NCI-H2227 (cell line): ENCODE results near the gene TSC22D2.

Experiments used
- DNase-seq: peaks from one replicate; lab custom pipeline; 2025; ENCODE audit not compliant: unreplicated experiment; lab: John Stamatoyannopoulos, UW

The TSC22D2 gene

GRCh38 chr3:150408221-150409124 is at the start of gene TSC22D2:
TSC22D2 (plus strand) TSS chr3:150408298; CDS start chr3:150409351, 1,053 bp downstream.
- DNase-seq: peak; percentile 94

DNA sequence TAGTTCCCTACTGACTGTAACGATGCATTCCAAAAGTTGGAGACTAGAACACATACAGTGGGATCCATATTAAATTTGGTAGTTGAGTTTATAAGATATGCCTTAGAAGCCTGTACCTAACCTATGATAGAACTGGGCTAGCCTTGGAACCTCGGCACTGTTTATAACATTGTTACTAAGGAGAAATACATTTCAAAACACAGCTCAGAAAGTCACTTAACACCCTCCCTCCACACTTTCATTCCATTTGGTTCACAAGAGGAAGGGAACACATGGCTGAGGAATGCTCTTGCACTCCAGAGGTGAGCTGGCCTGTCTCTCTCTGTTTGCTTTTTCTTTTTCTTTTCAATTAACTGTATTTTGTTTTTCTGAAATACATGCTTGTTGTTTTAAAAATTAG is 48.7 kb upstream of the TSC22D2 start:
- no peak for DNase-seq

- DNase-seq: no peak
Measured at GRCh38 chr3:150360966-150361365, 47.1 kb upstream of the TSC22D2 start.

DNA sequence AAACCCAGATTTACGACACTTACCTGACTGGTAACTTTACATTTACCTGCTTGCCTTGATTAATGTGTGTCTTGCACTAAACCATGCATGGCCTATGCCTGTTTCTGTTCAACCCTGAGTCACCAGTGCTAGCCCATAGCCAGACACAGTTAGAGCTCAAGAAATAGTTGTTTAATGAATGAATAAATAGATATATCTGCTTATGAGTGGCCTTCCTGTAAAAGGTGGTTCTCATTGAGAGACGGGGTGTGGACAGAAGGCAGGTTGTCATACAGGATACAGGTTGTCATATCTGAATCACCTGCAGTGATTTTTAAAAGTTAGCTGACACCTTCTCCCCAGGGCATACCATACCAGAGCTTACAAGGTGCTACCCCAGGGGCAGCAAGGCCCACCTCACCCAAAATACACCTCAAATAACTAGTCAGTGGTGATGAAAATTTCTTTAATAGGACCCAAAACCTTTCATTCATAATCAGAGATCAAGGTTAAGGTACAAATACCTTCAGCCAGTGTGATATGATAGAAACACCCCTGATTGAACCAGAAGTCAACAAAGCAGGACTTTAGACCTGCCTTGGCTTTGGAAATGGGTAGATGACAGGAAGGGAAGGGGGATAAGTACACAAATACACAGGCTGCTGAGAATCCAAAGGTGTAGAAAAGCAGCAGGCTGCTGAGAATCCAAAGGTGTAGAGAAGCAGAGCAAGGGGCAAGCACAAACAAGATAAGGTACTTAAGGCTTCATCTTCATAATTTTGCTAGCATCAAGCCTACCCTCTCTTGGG is 45.4 kb upstream of the TSC22D2 start:
- DNase-seq: no peak

DNA sequence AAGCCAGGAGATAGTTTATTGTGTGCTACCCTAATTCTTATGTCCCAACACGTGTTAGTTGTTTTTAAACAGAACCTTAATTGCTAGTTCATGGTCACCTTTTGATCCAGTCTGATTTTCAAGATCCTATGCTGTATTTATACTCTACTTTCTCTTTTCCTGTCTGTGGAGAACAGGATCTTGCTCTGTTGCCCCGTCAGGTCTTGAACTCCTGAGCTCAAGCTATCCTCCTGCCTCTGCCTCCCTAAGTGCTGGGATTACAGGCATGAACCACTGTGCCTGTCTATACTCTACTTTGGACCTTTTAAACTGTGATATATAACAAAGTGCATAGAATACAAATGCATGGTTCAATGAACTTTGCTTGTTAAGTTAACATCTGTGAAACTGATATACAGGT is 44.7 kb upstream of the TSC22D2 start:
- DNase-seq: no peak

- DNase-seq: no peak
Measured at GRCh38 chr3:150365132-150365604, 42.9 kb upstream of the TSC22D2 start.

DNA sequence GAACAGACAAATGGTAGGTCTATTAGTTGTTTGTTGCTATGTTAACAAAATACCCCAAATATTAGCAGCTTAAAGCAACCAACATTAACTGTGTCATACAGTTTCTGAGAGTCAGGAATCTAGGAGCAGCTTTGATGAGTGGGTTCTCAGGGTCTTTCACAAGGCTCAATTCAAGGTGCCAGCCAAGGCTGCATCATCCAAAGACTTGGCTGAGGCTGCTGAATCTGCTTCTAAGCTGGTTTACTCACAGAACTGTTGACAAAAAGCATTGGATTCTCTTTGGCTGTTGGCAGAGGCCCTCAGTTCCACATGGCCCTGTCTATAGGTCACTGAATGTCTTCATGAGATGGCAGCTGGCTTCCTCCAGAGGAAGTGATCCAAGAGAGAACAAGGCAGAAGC is 40.3 kb upstream of the TSC22D2 start:
- no peak for DNase-seq

DNA sequence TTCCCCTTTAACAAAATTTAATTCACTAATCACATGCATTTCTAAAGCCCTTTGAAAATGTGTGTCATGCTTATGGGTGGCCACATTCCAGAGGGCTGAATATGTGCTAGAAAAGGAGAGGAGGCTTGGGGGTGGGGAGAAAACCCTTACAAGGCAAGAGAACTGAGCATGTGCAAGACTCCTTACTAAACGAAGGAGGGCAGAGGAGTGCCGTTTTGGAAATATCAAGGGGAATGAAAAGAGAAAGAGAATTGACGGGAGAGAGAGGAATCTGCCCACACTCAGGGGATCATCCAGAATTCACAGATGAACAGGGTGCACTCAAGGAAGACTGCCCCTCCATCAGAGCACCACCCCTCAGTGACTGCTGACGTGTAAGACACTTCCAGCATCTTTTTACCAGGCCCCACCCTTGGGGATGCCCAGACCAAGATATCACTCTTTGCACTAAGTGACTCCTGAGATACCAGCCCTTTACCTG is 37.9 kb upstream of the TSC22D2 start:
- peak; percentile 34 for DNase-seq

- no peak for DNase-seq
Measured at GRCh38 chr3:150370999-150371398, 37.1 kb upstream of the TSC22D2 start.

GRCh38 chr3:150371741-150372254 is 36.3 kb upstream of the TSC22D2 start:
- DNase-seq: peak; percentile 6

- DNase-seq: no peak
Measured at GRCh38 chr3:150372320-150372719, 35.8 kb upstream of the TSC22D2 start.

- no peak for DNase-seq
Measured at GRCh38 chr3:150372722-150373121, 35.4 kb upstream of the TSC22D2 start.

DNA sequence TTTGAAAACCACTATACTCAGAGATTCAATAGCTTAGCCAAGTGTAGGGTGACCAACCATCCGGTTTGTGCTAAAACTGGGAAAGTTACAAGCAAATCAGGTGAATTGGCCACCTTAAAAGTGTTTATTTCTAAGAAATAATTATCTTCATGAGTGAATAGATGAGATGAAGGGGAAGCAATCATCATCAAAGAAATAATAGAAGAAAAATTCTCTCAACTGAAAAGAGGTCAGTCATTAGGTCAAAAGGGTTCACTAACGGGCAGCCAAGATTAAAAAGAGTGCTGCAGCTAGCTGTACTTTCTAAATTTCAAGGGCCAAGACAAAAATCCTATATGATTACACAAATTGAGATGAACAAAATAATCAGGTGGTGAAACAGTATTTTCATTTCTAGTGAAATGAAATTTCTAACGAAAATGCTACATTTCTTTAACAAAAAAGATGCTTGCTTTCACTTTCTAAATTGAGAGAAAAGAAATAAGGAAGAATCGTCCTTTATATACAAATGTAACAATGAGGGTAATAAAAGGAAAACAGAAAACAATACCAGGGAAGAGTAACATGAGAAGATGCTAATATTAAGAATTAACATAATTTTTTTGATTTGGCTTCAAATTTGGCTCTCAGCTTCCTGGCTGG is 34.7 kb upstream of the TSC22D2 start:
- no peak for DNase-seq

DNA sequence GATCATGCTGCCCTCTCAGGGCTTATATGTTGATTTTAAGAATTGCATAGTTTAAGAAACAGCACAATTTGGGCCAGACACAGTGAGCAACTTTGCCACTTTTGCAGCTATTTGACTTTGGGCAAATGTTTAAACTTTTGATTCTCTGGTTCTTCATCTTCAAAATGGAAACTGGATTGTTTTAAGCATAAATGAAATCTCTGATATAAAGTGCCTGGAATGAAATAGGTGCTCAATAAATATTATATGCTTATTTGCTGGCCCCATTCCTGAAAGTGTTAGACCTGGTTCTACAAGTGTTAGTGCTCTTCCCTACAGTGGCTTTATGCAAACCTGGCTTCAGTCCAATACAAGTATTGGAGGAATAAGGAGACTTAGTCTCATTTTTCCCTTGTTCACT is 33.1 kb upstream of the TSC22D2 start:
- no peak for DNase-seq

- no peak for DNase-seq
Measured at GRCh38 chr3:150376001-150376848, 31.9 kb upstream of the TSC22D2 start.

GRCh38 chr3:150377601-150378300 is 30.3 kb upstream of the TSC22D2 start:
- no peak for DNase-seq

DNA sequence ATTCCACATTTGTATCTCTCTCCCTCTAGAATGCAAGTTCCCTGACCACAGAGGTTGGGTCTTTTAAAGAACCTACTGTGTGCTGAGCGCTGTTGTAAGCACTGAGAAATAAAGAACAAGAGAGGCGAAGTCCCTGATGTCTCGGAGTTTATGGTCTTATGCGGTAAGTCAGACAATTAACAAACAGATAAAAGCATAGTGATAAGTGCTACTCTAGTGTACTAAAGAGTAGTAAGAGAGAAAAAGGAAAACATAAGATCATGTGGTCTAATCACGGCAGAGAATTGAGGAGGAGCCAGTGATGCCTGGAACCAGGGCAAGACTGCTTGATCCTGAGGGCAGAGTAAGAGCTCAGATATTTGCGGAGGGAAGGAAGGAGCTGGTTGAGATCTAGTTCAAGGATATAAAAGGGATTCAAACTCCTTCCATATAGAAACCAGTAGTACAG is 29.8 kb upstream of the TSC22D2 start:
- no peak for DNase-seq

- no peak for DNase-seq
Measured at GRCh38 chr3:150379469-150379868, 28.6 kb upstream of the TSC22D2 start.
